Activated CD4-positive, alpha-beta T cell treated with anti-CD3 and anti-CD28 coated beads, Interleukin-2, amount 10 ng/mL, durations not matched to agents 7 days and 5 days (primary cell): ENCODE data around the gene MARCO. TPM values are rescaled to one million over a fixed set of nuclear protein-coding genes. Genes with fewer than 3 reads are reported as not detected.

Experiments used
- CTCF ChIA-PET: fragments of 350-600 bp; sonication (Branson Sonifier 250); formaldehyde crosslinking; loops from one replicate; lab custom pipeline; 2021; ENCODE audit warnings: antibody characterized with exemption; lab: Charles Lee
- POLR2A ChIA-PET: fragments of 350-600 bp; sonication (Branson Sonifier 250); formaldehyde crosslinking; loops from one replicate; lab custom pipeline; 2021; ENCODE audit warnings: antibody characterized with exemption; lab: Charles Lee
- DNase-seq: peaks from one replicate; pipeline ENCODE4 v3.0.0-alpha.2; 2020
- H3K27ac Mint-ChIP-seq: one replicate; pipeline ENCODE4 v1.8.0; 2021; ENCODE audit warnings: mild to moderate bottlenecking, moderate library complexity, mixed read lengths
- H3K27me3 Mint-ChIP-seq: one replicate; pipeline ENCODE4 v1.8.0; 2021; ENCODE audit warnings: mixed read lengths
- H3K36me3 Mint-ChIP-seq: one replicate; pipeline ENCODE4 v1.8.0; 2021; ENCODE audit warnings: low read depth, mixed read lengths
- H3K4me1 Mint-ChIP-seq: one replicate; pipeline ENCODE4 v1.8.0; 2021; ENCODE audit warnings: mixed read lengths
- H3K4me3 Mint-ChIP-seq: one replicate; pipeline ENCODE4 v1.8.0; 2021; ENCODE audit warnings: mild to moderate bottlenecking, moderate library complexity, mixed read lengths
- H3K9me3 Mint-ChIP-seq: one replicate; pipeline ENCODE4 v1.8.0; 2021; ENCODE audit warnings: mixed read lengths
- total RNA-seq, 2 experiments: library from RNA; stranded (reverse); gene quantifications; one replicate each; pipeline ENCODE4 v1.2.3, GENCODE V29; 2021

MARCO gene, protein sequence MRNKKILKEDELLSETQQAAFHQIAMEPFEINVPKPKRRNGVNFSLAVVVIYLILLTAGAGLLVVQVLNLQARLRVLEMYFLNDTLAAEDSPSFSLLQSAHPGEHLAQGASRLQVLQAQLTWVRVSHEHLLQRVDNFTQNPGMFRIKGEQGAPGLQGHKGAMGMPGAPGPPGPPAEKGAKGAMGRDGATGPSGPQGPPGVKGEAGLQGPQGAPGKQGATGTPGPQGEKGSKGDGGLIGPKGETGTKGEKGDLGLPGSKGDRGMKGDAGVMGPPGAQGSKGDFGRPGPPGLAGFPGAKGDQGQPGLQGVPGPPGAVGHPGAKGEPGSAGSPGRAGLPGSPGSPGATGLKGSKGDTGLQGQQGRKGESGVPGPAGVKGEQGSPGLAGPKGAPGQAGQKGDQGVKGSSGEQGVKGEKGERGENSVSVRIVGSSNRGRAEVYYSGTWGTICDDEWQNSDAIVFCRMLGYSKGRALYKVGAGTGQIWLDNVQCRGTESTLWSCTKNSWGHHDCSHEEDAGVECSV
- total RNA-seq: not detected

DNA sequence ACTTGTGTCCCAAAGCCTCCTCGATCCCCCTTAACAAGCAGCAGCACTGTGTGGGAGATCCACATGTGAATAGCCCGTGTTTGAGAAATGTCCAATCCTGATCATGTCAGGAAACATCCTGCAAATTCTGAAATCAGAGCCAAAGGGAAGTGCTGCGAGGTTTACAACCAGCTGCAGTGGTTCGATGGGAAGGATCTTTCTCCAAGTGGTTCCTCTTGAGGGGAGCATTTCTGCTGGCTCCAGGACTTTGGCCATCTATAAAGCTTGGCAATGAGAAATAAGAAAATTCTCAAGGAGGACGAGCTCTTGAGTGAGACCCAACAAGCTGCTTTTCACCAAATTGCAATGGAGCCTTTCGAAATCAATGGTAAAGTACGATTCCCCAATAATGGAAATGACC, at the start of gene MARCO:
TSS of gene MARCO (plus strand) at position 164 of the 400 bp plus-strand sequence. CDS start at position 271, 107 bp downstream.
- Mint-ChIP-seq H3K27me3 (peaks cover 7% of the 10 kb centered on the region), H3K4me3 (no peak within 1 kb of the TSS), H3K9me3 (no peaks in the 10 kb centered on the region), H3K27ac (no peak within 1 kb of the TSS), H3K4me1 (peaks cover 7% of the 10 kb centered on the region), H3K36me3 (no peaks in the 10 kb centered on the region)
- ChIA-PET CTCF (no interaction called here), POLR2A (interaction anchor here (0.6 kb wide), 1 partner anchor 29 kb away, joined by 3 read pairs; no protein-coding TSS in a partner anchor)
- no peak for DNase-seq

DNA sequence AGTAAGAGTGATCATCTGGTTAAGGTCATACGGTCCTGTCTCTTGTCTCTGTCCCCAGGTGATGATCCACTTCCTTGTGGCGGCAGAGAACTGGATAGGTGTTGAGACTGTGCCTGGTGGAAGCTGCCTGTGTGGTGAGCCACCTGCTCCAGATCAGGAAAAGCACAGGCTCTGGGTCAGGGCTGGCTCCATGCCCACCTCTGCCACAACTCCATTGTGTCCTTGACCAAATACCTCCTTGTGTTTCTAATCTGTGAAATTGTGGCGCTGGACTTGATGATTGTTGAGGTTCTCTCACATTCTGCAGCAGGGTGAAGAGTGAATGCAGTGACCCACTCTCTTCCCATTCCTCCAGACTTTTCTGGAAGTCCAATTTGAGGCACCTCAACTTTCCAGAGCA, 48.9 kb upstream of the MARCO start:
- POLR2A ChIA-PET: no interaction called here

DNA sequence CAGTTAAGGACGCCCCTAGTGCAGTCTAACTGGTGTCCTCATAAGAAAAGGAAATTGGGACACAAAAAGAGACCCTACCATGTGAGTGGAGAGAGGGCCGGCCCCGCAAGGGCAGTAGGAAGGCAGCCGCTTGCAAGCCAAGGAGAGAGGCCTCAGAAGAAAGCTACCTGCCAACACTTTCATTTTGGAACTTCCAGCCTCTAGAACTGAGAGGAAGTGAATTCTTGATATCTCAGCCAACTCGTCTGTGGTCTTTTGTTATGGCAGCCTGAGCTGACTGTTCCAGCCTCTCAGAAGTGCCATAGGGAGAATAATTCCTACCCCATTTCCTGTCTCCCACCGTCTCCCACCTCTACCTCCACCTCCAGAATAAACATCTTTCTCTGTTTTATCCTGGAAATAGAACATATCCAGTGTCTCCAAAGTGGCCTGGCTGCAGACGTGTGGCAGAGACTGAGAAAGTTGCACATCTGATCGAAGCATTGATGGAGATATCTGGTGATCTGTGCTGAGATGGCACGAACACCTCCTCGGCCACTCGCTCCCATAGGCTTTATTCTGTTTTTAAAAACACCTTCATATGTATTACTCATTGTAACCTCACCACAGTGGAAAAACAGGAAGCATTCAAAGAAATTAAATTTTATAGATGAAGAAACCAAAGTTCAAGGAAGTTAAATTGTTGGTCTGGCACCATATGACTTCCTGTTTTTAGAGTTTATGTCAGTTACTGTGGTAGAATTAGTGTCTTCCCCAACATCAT, 39.5 kb upstream of the MARCO start:
- Mint-ChIP-seq H3K36me3 (no peaks in the 10 kb centered on the region), H3K27me3 (no peaks in the 10 kb centered on the region), H3K9me3 (peaks cover 5% of the 10 kb centered on the region), H3K27ac (peak overlapping the region; percentile 81), H3K4me3 (no peak overlapping the region), H3K4me1 (peaks cover 23% of the 10 kb centered on the region)
- ChIA-PET POLR2A (no interaction called here), CTCF (no interaction called here)
- DNase-seq: no peak

More for the DNA sequence above, 48.9 kb upstream of the MARCO start:
- DNase-seq: no peak
- peaks cover 9% of the 10 kb centered on the region for H3K9me3 Mint-ChIP-seq
- peaks cover 2% of the 10 kb centered on the region for H3K4me1 Mint-ChIP-seq
- CTCF ChIA-PET: no interaction called here
- H3K4me3 Mint-ChIP-seq: no peak overlapping the region
- no peaks in the 10 kb centered on the region for H3K27me3 Mint-ChIP-seq
- peaks cover 1% of the 10 kb centered on the region for H3K36me3 Mint-ChIP-seq
- no peak overlapping the region for H3K27ac Mint-ChIP-seq

DNA sequence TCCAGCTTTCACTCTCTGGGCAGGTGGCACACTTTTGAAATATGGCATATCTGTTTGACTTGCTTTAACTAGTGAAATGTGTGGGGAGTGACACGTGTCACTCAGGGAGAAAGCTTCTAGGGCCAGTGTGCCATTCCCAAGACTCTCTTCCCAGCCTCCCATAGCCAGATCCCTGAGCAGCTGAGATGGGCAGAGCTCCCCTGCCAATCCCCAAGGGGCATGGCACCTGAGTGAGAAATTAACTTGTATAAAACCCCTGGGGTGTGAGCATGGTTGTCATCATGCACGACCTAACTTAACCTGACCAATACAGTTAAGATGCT, 39.0 kb upstream of the MARCO start:
- ChIA-PET CTCF (interaction anchor here (0.9 kb wide), 1 partner anchor 21 kb away, joined by 4 read pairs; no protein-coding TSS in a partner anchor), POLR2A (no interaction called here)
- no peaks in the 10 kb centered on the region for H3K27me3 Mint-ChIP-seq
- no peaks in the 10 kb centered on the region for H3K36me3 Mint-ChIP-seq
- no peak overlapping the region for H3K4me3 Mint-ChIP-seq
- H3K27ac Mint-ChIP-seq: peak overlapping the region; percentile 81
- H3K4me1 Mint-ChIP-seq: peaks cover 23% of the 10 kb centered on the region
- peaks cover 5% of the 10 kb centered on the region for H3K9me3 Mint-ChIP-seq
- no peak for DNase-seq

DNA sequence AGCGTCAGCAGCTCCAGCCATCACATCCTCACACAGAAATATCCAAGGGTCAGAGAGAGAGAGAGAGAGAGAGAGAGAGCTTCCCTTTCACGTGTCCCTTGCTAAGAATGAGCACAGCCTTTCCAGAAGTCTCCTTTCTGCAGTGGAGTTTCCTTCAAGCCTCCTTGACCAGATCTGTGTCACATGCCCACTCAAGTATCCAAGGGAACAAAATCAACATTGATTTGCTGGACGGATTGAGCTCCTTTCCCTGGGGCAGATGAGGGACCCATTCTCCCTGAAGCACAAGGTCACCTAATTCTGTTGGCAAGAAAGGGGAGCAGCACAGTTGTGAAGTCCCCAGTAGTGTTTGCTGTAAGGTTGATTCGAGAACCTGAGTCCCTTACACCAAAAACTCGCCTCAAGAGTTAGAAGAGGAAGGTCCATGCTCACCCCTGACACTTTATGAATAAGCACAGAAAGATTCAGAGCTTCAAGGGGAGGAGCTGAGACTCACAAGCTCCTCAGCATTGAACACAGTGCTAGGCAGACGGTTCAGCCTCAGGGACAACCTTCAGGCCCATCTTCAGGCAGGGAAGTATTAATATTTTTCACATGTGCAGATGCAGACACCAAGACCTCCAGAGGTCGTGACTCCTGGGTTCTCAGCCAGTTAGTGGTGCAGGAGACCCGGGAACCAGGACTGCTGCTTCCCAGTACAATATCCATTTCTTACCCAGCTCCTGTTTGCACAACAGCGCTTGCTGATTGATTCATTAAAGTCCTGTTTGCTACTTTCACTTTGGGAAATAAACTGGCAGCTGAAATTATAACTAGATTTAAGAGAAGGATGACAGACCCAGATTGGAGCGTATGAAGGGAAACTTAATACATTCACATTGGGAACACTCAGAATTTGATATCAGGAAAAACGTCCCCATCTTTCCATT, 38.2 kb upstream of the MARCO start:
- peaks cover 23% of the 10 kb centered on the region for H3K4me1 Mint-ChIP-seq
- CTCF ChIA-PET: interaction anchor here (0.9 kb wide), 1 partner anchor 22 kb away, joined by 4 read pairs; no protein-coding TSS in a partner anchor
- no peak overlapping the region for H3K4me3 Mint-ChIP-seq
- no peaks in the 10 kb centered on the region for H3K36me3 Mint-ChIP-seq
- POLR2A ChIA-PET: no interaction called here
- H3K27me3 Mint-ChIP-seq: no peaks in the 10 kb centered on the region
- peak overlapping the region; percentile 41 for H3K27ac Mint-ChIP-seq
- DNase-seq: no peak
- peaks cover 5% of the 10 kb centered on the region for H3K9me3 Mint-ChIP-seq

DNA sequence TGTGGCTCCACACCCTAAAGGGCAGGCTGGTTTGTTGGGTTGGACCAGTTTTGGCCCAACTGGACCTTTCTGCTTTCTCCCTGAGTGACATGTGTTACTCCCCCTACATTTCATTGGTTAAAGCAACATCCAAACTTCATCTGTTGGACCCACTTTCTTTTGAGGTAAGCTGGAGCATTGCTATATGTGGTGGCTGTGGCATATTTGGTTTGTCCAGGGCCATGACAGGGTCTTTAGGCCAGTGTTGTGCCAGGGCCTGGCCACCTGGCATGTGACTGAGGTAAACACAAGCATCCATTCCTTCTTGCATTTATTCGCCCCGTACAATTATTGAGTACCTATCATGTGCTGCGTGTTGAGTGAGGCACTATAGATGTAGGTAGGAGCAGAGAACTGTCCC, 36.8 kb upstream of the MARCO start:
- peaks cover 5% of the 10 kb centered on the region for H3K9me3 Mint-ChIP-seq
- H3K4me1 Mint-ChIP-seq: peaks cover 23% of the 10 kb centered on the region
- no peak overlapping the region for H3K4me3 Mint-ChIP-seq
- H3K36me3 Mint-ChIP-seq: no peaks in the 10 kb centered on the region
- DNase-seq: no peak
- no peak overlapping the region for H3K27ac Mint-ChIP-seq
- ChIA-PET CTCF (no interaction called here), POLR2A (no interaction called here)
- no peaks in the 10 kb centered on the region for H3K27me3 Mint-ChIP-seq

DNA sequence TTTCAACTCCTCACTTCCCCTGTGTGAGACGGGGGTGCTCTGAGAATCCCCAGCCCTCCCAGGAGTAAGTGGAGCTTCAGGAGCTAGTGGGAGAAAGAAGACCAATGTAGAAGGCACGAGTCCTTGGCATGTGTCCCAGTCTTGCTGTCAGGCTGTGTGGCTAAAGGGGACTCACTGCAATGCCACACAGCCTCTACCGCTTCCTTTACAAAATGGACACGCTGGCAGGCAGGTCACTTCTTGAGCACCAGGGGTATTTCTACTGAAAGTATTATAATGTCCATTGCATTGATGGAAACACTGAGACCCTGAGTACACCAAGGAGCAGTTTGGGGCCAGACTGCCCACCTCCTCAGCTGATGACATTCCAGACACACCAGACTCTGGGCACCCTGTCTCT, 35.8 kb upstream of the MARCO start:
- Mint-ChIP-seq H3K27ac (no peak overlapping the region), H3K4me3 (no peak overlapping the region), H3K27me3 (no peaks in the 10 kb centered on the region), H3K36me3 (no peaks in the 10 kb centered on the region), H3K9me3 (peaks cover 5% of the 10 kb centered on the region), H3K4me1 (peaks cover 23% of the 10 kb centered on the region)
- no peak for DNase-seq
- ChIA-PET POLR2A (no interaction called here), CTCF (no interaction called here)

GRCh38 chr2:118907759-118908158, 34.2 kb upstream of the MARCO start:
- CTCF ChIA-PET: interaction anchor here (1.0 to 1.3 kb wide), 2 partner anchors 20 to 25 kb away, joined by 4 to 5 read pairs; no protein-coding TSS in a partner anchor
- no peaks in the 10 kb centered on the region for H3K36me3 Mint-ChIP-seq
- POLR2A ChIA-PET: no interaction called here

GRCh38 chr2:118909191-118909590, 32.8 kb upstream of the MARCO start:
- H3K4me3 Mint-ChIP-seq: no peak overlapping the region
- peaks cover 3% of the 10 kb centered on the region for H3K9me3 Mint-ChIP-seq
- H3K36me3 Mint-ChIP-seq: no peaks in the 10 kb centered on the region
- ChIA-PET CTCF (no interaction called here), POLR2A (no interaction called here)
- H3K27ac Mint-ChIP-seq: no peak overlapping the region
- H3K27me3 Mint-ChIP-seq: no peaks in the 10 kb centered on the region
- H3K4me1 Mint-ChIP-seq: no peaks in the 10 kb centered on the region
- DNase-seq: no peak

More at GRCh38 chr2:118907759-118908158, 34.2 kb upstream of the MARCO start:
- Mint-ChIP-seq H3K9me3 (peaks cover 5% of the 10 kb centered on the region), H3K4me3 (no peak overlapping the region), H3K27ac (no peak overlapping the region), H3K4me1 (peaks cover 12% of the 10 kb centered on the region), H3K27me3 (no peaks in the 10 kb centered on the region)
- DNase-seq: no peak

GRCh38 chr2:118911166-118911856, 30.7 kb upstream of the MARCO start:
- Mint-ChIP-seq H3K9me3 (peaks cover 3% of the 10 kb centered on the region), H3K27me3 (no peaks in the 10 kb centered on the region), H3K4me1 (no peaks in the 10 kb centered on the region), H3K4me3 (no peak overlapping the region), H3K27ac (no peak overlapping the region), H3K36me3 (no peaks in the 10 kb centered on the region)
- ChIA-PET POLR2A (no interaction called here), CTCF (no interaction called here)
- DNase-seq: no peak

DNA sequence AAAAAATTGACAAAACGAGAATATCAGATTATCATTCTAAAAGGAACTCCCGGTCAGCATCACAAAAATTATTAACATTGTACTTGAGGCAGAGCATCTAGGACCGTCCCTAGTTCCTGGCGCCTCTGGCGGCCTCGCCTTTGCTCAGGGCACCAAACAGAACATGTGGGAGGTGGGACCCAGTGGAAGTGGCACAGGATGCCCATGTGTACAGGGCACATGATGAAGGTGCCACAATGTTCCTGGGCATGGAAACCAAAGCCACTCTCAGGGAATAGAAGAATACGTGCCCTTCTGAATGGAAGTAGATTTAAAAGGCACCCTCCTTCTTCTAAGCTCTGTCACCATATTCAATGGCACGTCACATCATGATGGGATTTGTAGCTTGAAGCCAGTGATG, 30.1 kb upstream of the MARCO start:
- POLR2A ChIA-PET: no interaction called here
- H3K27ac Mint-ChIP-seq: no peak overlapping the region

More for the DNA sequence above, 30.1 kb upstream of the MARCO start:
- Mint-ChIP-seq H3K36me3 (no peaks in the 10 kb centered on the region), H3K9me3 (peaks cover 3% of the 10 kb centered on the region), H3K27me3 (no peaks in the 10 kb centered on the region), H3K4me3 (no peak overlapping the region), H3K4me1 (no peaks in the 10 kb centered on the region)
- no peak for DNase-seq
- CTCF ChIA-PET: no interaction called here
